NCI-H1105 (cell line): ENCODE data around the gene SLC27A5.
A peak's percentile ranks its signal among the peaks of the same experiment; 100 is the strongest.
"Not testable (repeated sequence)": the region's sequence is repeated elsewhere in the genome, so short reads cannot be mapped to it uniquely, and the experiment has no call there.

Experiments
- DNase-seq: peaks from one replicate; lab custom pipeline; 2025; lab: John Stamatoyannopoulos, UW

Gene SLC27A5

GRCh38 chr19:58497634-58498170 lies 14.1 kb downstream of the SLC27A5 start:
- DNase-seq, result no peak

- no peak for DNase-seq
Observed at GRCh38 chr19:58492265-58492664, 19.5 kb downstream of the SLC27A5 start.

- DNase-seq, result no peak
Observed at GRCh38 chr19:58491393-58491792, 20.4 kb downstream of the SLC27A5 start.

GRCh38 chr19:58484349-58484748 lies 27.4 kb downstream of the SLC27A5 start:
- DNase-seq, result not testable (repeated sequence)

- DNase-seq, result no peak
Observed at GRCh38 chr19:58483776-58484175, 28.0 kb downstream of the SLC27A5 start.

- DNase-seq, result no peak
Observed at GRCh38 chr19:58482372-58482771, 29.4 kb downstream of the SLC27A5 start.

- no peak for DNase-seq
Observed at GRCh38 chr19:58480831-58481230, 31.0 kb downstream of the SLC27A5 start.

- no peak for DNase-seq
Observed at GRCh38 chr19:58480481-58480830, 31.3 kb downstream of the SLC27A5 start.

- DNase-seq, result no peak
Observed at GRCh38 chr19:58479736-58480480, 31.9 kb downstream of the SLC27A5 start.

- DNase-seq, result no peak
Observed at GRCh38 chr19:58479303-58479702, 32.5 kb downstream of the SLC27A5 start.

GRCh38 chr19:58477871-58478270 lies 33.9 kb downstream of the SLC27A5 start:
- no peak for DNase-seq

- no peak for DNase-seq
Observed at GRCh38 chr19:58477130-58477529, 34.7 kb downstream of the SLC27A5 start.

- DNase-seq, result no peak
Observed at GRCh38 chr19:58476498-58477015, 35.2 kb downstream of the SLC27A5 start.

- peak; percentile 92 for DNase-seq
Observed at GRCh38 chr19:58475714-58476497, 35.9 kb downstream of the SLC27A5 start, which contains the start of gene ZNF446. Gene ZNF446 (plus strand): TSS chr19:58476352. CDS start chr19:58477219, 867 bp downstream.

- no peak for DNase-seq
Observed at GRCh38 chr19:58474997-58475713, 36.6 kb downstream of the SLC27A5 start.

- DNase-seq, result no peak
Observed at GRCh38 chr19:58474291-58474996, 37.3 kb downstream of the SLC27A5 start.

GRCh38 chr19:58473775-58474174 lies 38.0 kb downstream of the SLC27A5 start:
- no peak for DNase-seq

GRCh38 chr19:58471736-58472135 lies 40.1 kb downstream of the SLC27A5 start:
- no peak for DNase-seq

GRCh38 chr19:58470837-58471543 lies 40.8 kb downstream of the SLC27A5 start:
- DNase-seq, result not testable (repeated sequence)

- no peak for DNase-seq
Observed at GRCh38 chr19:58469241-58470013, 42.4 kb downstream of the SLC27A5 start.
